ENCODE measurements around the gene ZBTB40. TPM values are rescaled to one million over a fixed set of nuclear protein-coding genes. Genes with fewer than 3 reads are reported as not detected.

ZBTB40 gene
- total RNA-seq, 4 donors from 2014 or later, result 13.2 to 19.9 (median 17.8) TPM

DNA sequence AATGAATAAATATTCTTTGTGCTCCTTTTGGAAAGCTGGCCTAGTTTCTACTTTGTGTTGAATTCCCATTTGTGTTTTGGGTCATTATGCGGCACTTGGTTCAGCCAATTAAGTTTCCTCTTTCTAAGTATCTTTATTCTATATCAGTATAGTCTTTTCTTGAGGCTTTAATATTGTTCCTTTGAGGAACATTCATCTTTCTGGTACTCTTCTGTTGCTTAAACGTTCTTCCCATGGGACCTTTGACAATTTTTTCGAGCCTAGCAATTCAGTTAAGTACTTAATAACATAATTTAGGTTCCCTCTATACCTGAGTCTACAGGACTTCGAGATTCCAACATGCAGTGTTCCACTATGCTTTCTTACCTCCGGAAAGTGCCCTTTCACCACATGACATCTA, 24.9 kb downstream of the ZBTB40 start:
- ATAC-seq (ENCODE audit: low FRiP score) (no peak), DNase-seq (ENCODE audit: low spot score) (no peak)
- TF ChIP-seq, protein P1, sequence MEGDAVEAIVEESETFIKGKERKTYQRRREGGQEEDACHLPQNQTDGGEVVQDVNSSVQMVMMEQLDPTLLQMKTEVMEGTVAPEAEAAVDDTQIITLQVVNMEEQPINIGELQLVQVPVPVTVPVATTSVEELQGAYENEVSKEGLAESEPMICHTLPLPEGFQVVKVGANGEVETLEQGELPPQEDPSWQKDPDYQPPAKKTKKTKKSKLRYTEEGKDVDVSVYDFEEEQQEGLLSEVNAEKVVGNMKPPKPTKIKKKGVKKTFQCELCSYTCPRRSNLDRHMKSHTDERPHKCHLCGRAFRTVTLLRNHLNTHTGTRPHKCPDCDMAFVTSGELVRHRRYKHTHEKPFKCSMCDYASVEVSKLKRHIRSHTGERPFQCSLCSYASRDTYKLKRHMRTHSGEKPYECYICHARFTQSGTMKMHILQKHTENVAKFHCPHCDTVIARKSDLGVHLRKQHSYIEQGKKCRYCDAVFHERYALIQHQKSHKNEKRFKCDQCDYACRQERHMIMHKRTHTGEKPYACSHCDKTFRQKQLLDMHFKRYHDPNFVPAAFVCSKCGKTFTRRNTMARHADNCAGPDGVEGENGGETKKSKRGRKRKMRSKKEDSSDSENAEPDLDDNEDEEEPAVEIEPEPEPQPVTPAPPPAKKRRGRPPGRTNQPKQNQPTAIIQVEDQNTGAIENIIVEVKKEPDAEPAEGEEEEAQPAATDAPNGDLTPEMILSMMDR (IDR thresholded peaks at IDR 0.05), result no peak

DNA sequence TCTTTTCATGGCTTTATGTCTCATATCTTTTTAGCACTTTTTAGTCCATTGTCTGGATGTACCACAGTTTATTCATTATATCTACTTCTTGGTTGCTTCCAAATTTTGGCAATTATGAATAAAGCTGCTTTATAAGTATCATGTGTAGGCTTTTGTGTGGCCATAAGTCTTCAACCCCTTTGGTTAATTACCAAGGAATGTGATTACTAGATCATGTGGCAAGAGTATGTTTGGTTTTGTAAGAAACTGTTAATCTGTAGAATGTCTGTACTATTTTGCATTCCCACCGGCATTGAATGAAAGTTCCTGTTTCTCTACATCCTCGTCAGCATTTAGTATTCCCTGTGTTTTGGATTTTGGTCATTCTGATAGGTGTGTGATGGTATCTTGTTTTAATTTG, 31.5 kb downstream of the ZBTB40 start:
- ATAC-seq (ENCODE audit: low FRiP score), result no peak

DNA sequence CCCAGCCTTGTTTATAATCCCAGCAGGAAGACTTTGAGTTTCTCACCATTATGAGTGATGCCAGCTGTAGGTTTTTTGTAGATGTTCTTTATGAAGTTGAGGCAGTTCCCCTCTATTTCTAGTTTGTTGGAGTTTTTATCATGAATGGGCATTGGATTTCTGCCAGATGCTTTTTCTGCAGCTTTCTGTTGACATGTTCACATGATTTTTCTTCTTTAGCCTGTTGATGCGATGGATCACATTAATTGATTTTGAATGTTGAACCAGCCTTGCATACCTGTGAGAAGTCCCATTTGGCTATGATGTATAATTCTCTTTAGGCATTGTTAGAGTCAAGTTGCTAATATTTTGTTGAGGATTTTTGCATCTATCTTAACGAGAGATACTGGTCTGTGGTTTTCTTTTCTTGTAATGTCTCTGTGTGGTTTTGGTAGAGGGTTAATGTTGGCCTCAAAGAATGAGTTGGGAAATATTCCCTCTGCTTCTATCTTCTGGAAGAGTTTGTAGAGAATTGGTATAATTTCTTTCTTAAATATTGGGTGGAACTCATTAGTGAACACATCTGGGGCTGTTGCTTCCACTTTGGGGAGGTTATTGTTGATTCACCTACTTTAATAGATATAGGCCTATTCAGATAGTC, 33.2 kb downstream of the ZBTB40 start:
- TF ChIP-seq, protein P1 (IDR thresholded peaks at IDR 0.05), result no peak
- ATAC-seq (ENCODE audit: low FRiP score) (no peak), DNase-seq (ENCODE audit: low spot score) (no peak)

More for the DNA sequence above, 31.5 kb downstream of the ZBTB40 start:
- DNase-seq (ENCODE audit: low spot score), result no peak
- TF ChIP-seq, protein P1 (IDR thresholded peaks at IDR 0.05), result no peak

DNA sequence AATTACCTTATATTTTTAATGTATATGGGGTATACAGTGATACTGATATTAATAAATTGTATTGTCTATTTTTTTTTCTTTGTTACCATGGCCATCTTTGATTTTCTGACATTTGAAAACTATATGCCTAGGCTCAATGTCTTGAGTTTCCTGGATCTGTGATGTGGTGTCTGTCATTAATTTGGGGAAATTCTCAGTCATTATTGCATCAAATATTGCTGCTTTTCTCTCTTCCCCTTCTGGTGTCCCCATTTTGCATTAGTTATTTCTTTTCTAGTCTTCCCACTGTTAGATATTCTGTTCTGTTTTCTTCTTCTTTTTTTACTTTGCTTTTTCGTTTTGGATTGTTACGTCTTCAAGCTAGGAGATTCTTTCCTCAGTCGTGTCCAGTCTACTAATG, 33.8 kb downstream of the ZBTB40 start:
- ATAC-seq (ENCODE audit: low FRiP score) (no peak), DNase-seq (ENCODE audit: low spot score) (no peak)
- TF ChIP-seq, protein P1 (IDR thresholded peaks at IDR 0.05), result no peak

DNA sequence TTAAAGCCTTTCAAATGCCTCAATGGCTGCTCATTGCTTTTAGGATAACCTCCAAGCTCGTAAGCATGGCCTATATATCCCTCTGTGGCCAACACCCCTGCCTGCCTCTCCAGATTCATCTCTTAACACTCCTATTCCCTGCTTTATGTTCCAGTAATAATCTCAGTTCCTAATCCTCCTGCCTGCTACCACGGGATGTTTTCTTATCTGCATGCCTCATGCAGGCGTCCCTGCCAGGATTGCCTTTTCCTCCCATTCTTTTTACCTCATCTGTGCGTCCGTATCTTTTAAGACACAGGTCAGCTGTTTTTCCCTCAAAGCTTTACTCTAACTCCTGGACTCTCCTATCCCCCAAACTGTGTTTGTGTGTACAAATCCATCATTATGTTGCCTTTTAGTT, 36.1 kb downstream of the ZBTB40 start:
- TF ChIP-seq, protein P1 (IDR thresholded peaks at IDR 0.05), result no peak
- ATAC-seq (ENCODE audit: low FRiP score) (no peak), DNase-seq (ENCODE audit: low spot score) (no peak)

DNA sequence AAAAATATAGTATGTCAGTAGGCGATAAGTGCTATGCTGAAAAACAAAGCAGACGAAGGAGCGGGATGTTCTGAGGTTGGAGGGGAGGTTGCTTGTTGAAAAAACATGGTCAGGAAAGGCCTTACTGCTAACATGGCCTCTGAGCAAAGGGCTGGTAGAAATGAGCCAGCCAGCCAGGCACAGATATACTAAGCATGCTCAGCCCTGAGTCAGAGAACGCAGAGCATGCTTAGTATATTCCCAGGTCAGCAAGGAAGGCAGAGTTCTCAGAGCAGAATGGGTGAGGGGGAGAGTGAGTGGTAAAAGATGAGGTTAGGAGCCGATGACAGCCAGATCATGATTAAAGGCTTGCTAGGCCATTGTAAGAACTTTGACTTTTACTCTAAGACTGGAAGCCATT, 36.7 kb downstream of the ZBTB40 start:
- no peak for ATAC-seq (ENCODE audit: low FRiP score)
- no peak for DNase-seq (ENCODE audit: low spot score)
- TF ChIP-seq, protein P1 (IDR thresholded peaks at IDR 0.05), result no peak

DNA sequence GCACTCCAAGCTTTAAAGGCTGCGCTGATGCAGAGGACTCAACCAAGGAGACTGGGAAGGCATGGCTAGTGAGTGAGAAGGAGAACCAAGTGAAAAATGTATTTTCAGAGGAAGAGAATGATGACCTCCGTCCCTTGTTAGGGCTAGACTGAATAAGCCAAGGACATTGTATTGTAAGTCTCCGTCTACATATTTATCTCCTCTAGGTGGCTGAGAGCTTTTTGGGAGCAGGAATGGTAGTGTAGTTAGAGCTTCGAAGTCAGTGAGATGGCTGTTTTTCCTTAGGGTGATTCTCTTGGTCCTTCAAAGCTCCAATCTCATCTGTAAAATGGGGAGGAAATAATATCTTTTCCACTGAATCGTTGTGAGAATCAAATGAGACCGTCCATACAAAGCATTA, 37.6 kb downstream of the ZBTB40 start:
- ATAC-seq (ENCODE audit: low FRiP score), result no peak
- DNase-seq (ENCODE audit: low spot score), result no peak
- TF ChIP-seq, protein P1 (IDR thresholded peaks at IDR 0.05), result no peak

Measured in omental fat pad (tissue), 4 donors.